Osteocyte (in vitro differentiated cells): Measurements from ENCODE around the gene ANO3. TPM values are rescaled to one million over a fixed set of nuclear protein-coding genes. Genes with fewer than 3 reads are reported as not detected.

Experiments used
- DNase-seq: peaks from one replicate; pipeline ENCODE4 v3.0.0; 2021; ENCODE audit warnings: mixed read lengths; ENCODE audit not compliant: unreplicated experiment; ENCODE audit errors: extremely low spot score
- H3K27ac Mint-ChIP-seq: one replicate; pipeline ENCODE4 v1.8.0; 2021; ENCODE audit warnings: mild to moderate bottlenecking, mixed read lengths; ENCODE audit not compliant: unreplicated experiment
- H3K27me3 Mint-ChIP-seq: one replicate; pipeline ENCODE4 v1.8.0; 2021; ENCODE audit warnings: mixed read lengths; ENCODE audit not compliant: unreplicated experiment
- H3K36me3 Mint-ChIP-seq: one replicate; pipeline ENCODE4 v1.8.0; 2021; ENCODE audit warnings: mixed read lengths; ENCODE audit not compliant: unreplicated experiment
- H3K4me1 Mint-ChIP-seq: one replicate; pipeline ENCODE4 v1.8.0; 2021; ENCODE audit warnings: mixed read lengths; ENCODE audit not compliant: unreplicated experiment
- H3K4me3 Mint-ChIP-seq: one replicate; pipeline ENCODE4 v1.8.0; 2021; ENCODE audit warnings: mild to moderate bottlenecking, moderate library complexity, mixed read lengths; ENCODE audit not compliant: unreplicated experiment
- H3K9me3 Mint-ChIP-seq: one replicate; pipeline ENCODE4 v1.8.0; 2021; ENCODE audit warnings: mixed read lengths; ENCODE audit not compliant: unreplicated experiment
- total RNA-seq: library from RNA; stranded (reverse); gene quantifications from 2 replicates; pipeline ENCODE4 v1.2.1, GENCODE V29; 2021
- TF ChIP-seq, protein P1 (sequence below): fragments of 200-600 bp; sonication (generic); IDR thresholded peaks from 2 replicates; pipeline ENCODE4 v1.5.0; 2021; ENCODE audit warnings: antibody characterized with exemption, mild to moderate bottlenecking, moderate library complexity

The ANO3 gene
- total RNA-seq, 1 donor from 2014 or later = not detected

DNA sequence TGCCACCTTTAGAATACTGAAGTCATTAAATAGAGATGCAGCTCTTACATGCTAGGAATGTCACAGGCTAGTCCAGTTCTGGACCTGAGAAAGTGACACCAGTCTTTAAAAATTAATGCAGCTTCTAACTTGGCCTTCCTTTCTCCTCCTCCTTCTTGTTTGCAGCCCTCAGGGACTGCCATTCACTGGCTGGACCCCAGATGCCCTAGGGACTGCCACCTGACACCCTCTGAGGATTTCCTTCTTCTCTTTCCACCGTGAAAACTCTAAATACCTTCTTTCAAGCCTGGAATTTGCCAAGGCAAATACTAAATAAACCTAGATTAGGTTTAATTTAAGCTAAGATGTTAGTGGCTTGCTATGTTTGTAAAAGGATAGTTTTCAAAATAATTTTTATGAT is 161.7 kb downstream of the ANO3 start:
- DNase-seq = no peak
- no peaks in the 10 kb centered on the region for H3K9me3 Mint-ChIP-seq
- TF ChIP-seq, protein P1, sequence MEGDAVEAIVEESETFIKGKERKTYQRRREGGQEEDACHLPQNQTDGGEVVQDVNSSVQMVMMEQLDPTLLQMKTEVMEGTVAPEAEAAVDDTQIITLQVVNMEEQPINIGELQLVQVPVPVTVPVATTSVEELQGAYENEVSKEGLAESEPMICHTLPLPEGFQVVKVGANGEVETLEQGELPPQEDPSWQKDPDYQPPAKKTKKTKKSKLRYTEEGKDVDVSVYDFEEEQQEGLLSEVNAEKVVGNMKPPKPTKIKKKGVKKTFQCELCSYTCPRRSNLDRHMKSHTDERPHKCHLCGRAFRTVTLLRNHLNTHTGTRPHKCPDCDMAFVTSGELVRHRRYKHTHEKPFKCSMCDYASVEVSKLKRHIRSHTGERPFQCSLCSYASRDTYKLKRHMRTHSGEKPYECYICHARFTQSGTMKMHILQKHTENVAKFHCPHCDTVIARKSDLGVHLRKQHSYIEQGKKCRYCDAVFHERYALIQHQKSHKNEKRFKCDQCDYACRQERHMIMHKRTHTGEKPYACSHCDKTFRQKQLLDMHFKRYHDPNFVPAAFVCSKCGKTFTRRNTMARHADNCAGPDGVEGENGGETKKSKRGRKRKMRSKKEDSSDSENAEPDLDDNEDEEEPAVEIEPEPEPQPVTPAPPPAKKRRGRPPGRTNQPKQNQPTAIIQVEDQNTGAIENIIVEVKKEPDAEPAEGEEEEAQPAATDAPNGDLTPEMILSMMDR = no peak
- H3K27me3 Mint-ChIP-seq = peaks cover 4% of the 10 kb centered on the region
- no peak overlapping the region for H3K4me3 Mint-ChIP-seq
- H3K36me3 Mint-ChIP-seq = no peaks in the 10 kb centered on the region
- peaks cover 4% of the 10 kb centered on the region for H3K4me1 Mint-ChIP-seq
- no peak overlapping the region for H3K27ac Mint-ChIP-seq

DNA sequence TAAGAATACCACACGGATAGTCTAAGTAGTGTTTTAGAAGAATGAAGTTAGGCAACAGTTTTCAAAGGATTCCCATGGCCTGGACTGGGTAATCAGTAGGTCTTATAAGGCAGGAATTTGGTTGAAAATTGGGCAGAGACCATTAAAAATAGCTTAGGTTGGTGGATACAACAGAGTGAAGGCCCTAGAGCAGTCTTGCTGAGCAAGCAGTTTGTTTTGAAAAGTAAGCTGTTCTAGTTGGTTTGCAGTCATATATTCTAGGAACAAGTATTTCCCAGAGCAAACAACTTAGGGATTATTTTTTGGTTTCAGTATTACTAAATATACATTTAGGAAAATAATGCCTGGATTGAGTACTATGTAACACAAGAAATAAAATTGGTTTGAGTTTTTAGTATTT is 175.3 kb downstream of the ANO3 start:
- H3K36me3 Mint-ChIP-seq = no peaks in the 10 kb centered on the region
- DNase-seq = no peak
- H3K27me3 Mint-ChIP-seq = peaks cover 8% of the 10 kb centered on the region
- H3K4me1 Mint-ChIP-seq = no peaks in the 10 kb centered on the region
- H3K9me3 Mint-ChIP-seq = no peaks in the 10 kb centered on the region
- TF ChIP-seq, protein P1 = no peak
- no peak overlapping the region for H3K4me3 Mint-ChIP-seq
- no peak overlapping the region for H3K27ac Mint-ChIP-seq

DNA sequence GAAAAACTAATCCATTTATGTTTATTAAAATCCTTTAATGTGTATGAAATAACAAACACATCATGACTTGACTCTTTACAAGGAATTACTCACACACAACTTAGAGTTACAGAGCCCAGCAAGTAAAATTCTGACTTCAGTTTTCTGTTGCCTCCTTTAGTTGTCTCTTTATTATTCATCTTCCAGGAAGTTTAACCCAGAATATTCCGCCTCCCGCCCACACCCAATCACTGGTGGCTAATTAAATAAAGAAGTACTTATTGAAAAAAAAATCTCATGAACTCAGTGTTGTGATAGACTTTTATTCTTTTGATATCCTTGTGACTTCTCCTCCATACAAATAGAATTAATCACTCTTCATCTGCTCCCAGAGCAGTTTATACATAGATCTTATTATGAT is 178.2 kb downstream of the ANO3 start:
- H3K36me3 Mint-ChIP-seq = no peaks in the 10 kb centered on the region
- no peak overlapping the region for H3K4me3 Mint-ChIP-seq
- no peaks in the 10 kb centered on the region for H3K9me3 Mint-ChIP-seq
- H3K27ac Mint-ChIP-seq = no peak overlapping the region
- DNase-seq = no peak
- TF ChIP-seq, protein P1 = no peak
- peaks cover 16% of the 10 kb centered on the region for H3K27me3 Mint-ChIP-seq
- H3K4me1 Mint-ChIP-seq = no peaks in the 10 kb centered on the region

DNA sequence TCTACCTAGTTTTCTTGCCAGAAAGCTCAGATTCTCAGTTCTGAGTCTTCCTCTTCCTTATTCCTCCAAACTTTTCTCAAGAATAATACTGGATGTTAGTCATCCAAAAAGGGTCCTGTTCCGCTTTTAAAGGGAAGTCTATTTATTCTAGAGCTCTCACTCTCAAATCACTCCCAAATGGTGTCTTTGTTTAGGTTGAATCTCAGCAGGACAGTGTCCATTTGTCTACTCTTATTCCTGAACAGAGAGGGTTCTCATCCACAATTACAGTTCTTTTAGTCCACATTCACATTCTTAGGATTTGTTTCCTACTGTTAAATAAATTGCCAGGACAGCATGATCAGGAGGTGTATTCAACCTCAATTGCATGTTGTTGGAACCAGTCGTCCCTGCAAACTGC is 178.8 kb downstream of the ANO3 start:
- H3K4me3 Mint-ChIP-seq = no peak overlapping the region
- H3K4me1 Mint-ChIP-seq = no peaks in the 10 kb centered on the region
- no peaks in the 10 kb centered on the region for H3K36me3 Mint-ChIP-seq
- TF ChIP-seq, protein P1 = no peak
- no peaks in the 10 kb centered on the region for H3K9me3 Mint-ChIP-seq
- peaks cover 16% of the 10 kb centered on the region for H3K27me3 Mint-ChIP-seq
- no peak for DNase-seq
- H3K27ac Mint-ChIP-seq = no peak overlapping the region

DNA sequence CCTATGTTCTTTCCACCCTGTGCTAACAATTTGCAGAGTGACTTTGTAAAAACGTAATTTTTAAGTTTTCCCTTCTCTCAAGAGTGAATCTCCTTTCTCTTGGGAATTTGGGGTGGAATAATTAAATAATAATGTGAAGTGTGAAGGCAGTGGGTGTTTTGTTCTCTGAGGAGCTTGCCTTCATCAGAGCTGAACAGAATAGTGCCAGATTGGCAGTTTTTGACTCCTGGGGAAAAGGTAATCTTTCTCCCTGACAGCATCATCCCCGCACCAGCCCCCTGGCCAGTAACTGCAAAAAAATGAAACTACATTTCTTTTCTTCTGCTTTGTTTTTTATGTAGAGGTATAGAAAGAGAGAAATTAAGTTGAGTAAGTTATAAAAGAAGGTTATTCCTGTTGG is 180.3 kb downstream of the ANO3 start:
- H3K27me3 Mint-ChIP-seq = peaks cover 20% of the 10 kb centered on the region
- H3K36me3 Mint-ChIP-seq = no peaks in the 10 kb centered on the region
- H3K4me3 Mint-ChIP-seq = no peak overlapping the region
- H3K9me3 Mint-ChIP-seq = no peaks in the 10 kb centered on the region
- no peak overlapping the region for H3K27ac Mint-ChIP-seq
- DNase-seq = no peak
- TF ChIP-seq, protein P1 = no peak
- H3K4me1 Mint-ChIP-seq = no peaks in the 10 kb centered on the region
